Ishikawa (cell line): ENCODE measurements around the gene IHH.

ENCODE experiments used
- CEBPB ChIP-seq: IDR thresholded peaks from 2 replicates; pipeline ENCODE4 v1.6.1; 2012
- CREB1 ChIP-seq: IDR thresholded peaks from 2 replicates; pipeline ENCODE4 v1.6.1; 2012; ENCODE audit warnings: low read depth
- EGR1 ChIP-seq: IDR thresholded peaks from 2 replicates; pipeline ENCODE4 v1.6.1; 2012
- EP300 ChIP-seq: IDR thresholded peaks from 2 replicates; pipeline ENCODE4 v1.6.1; 2012; ENCODE audit warnings: borderline replicate concordance
- FOXM1 ChIP-seq: IDR thresholded peaks from 2 replicates; pipeline ENCODE4 v1.6.1; 2012; ENCODE audit warnings: low read depth, borderline replicate concordance
- MAX ChIP-seq: IDR thresholded peaks from 2 replicates; pipeline ENCODE4 v1.6.1; 2012
- NFIC ChIP-seq: IDR thresholded peaks from 2 replicates; pipeline ENCODE4 v1.6.1; 2012
- RAD21 ChIP-seq: IDR thresholded peaks from 2 replicates; pipeline ENCODE4 v1.6.1; 2012; ENCODE audit warnings: low read depth
- REST ChIP-seq: IDR thresholded peaks from 2 replicates; pipeline ENCODE4 v1.6.1; 2012; ENCODE audit warnings: low read depth, mild to moderate bottlenecking
- TAF1 ChIP-seq: IDR thresholded peaks from 2 replicates; pipeline ENCODE4 v1.6.1; 2012; ENCODE audit warnings: low read depth, mild to moderate bottlenecking
- TCF12 ChIP-seq: IDR thresholded peaks from 2 replicates; pipeline ENCODE4 v1.6.1; 2012; ENCODE audit warnings: low read depth
- TEAD4 ChIP-seq: IDR thresholded peaks from 2 replicates; pipeline ENCODE4 v1.6.1; 2012
- YY1 ChIP-seq: IDR thresholded peaks from 2 replicates; pipeline ENCODE4 v1.6.1; 2012; ENCODE audit warnings: low read depth

GRCh38 chr2:219072741-219073250 lies 12.1 kb upstream of the IHH start:
- TF ChIP-seq TCF12: no peak
- no peak for TF ChIP-seq MAX
- TF ChIP-seq CREB1: no peak
- TF ChIP-seq RAD21: no peak
- no peak for TF ChIP-seq TAF1
- TF ChIP-seq REST: no peak
- no peak for TF ChIP-seq YY1
- TF ChIP-seq FOXM1: no peak
- no peak for TF ChIP-seq EP300
- no peak for TF ChIP-seq NFIC
- no peak for TF ChIP-seq EGR1
- no peak for TF ChIP-seq CEBPB
- TF ChIP-seq TEAD4: no peak
